Liver (tissue), 9 donors: ENCODE measurements around the gene TTC39C. TPM values are rescaled to one million over a fixed set of nuclear protein-coding genes. Genes with fewer than 3 reads are reported as not detected.

ENCODE experiments used
- DNase-seq: peaks from one replicate; pipeline ENCODE4 v3.0.0-alpha.2; 2017; ENCODE audit warnings: low spot score
- H3K27ac ChIP-seq, 2 donors: one replicate each; pipeline ENCODE4 v1.7.0; 2013; ENCODE audit warnings: inconsistent platforms in 2 of 2, low read length in 2 of 2, control low read depth in 1 of 2, low read depth in 1 of 2, mild to moderate bottlenecking in 1 of 2
- H3K27me3 ChIP-seq, 4 donors: one replicate each; pipeline versions ENCODE4 v1.6.1 to v1.7.0; 2013; ENCODE audit warnings: low read length in 3 of 4, inconsistent platforms in 1 of 4, mild to moderate bottlenecking in 1 of 4, moderate library complexity in 1 of 4; ENCODE audit not compliant: control insufficient read depth in 4 of 4, insufficient read depth in 4 of 4
- H3K36me3 ChIP-seq, 4 donors: one replicate each; pipeline versions ENCODE4 v1.6.1 to v1.7.0; 2013; ENCODE audit warnings: low read length in 3 of 4, mild to moderate bottlenecking in 3 of 4, low read depth in 1 of 4, moderate library complexity in 1 of 4; ENCODE audit not compliant: control insufficient read depth in 4 of 4, insufficient read depth in 3 of 4
- H3K4me1 ChIP-seq, 4 donors: one replicate each; pipeline versions ENCODE4 v1.6.1 to v1.7.0; 2013; ENCODE audit warnings: low read length in 3 of 4, mild to moderate bottlenecking in 3 of 4, moderate library complexity in 1 of 4; ENCODE audit not compliant: control insufficient read depth in 4 of 4, insufficient read depth in 4 of 4
- H3K4me3 ChIP-seq, 3 donors: one replicate each; pipeline versions ENCODE4 v1.6.1 to v1.7.0; 2013; ENCODE audit warnings: low read length in 3 of 3, control low read depth in 1 of 3, low read depth in 1 of 3, mild to moderate bottlenecking in 1 of 3
- H3K9ac ChIP-seq, 2 donors: one replicate each; pipeline ENCODE4 v1.7.0; 2013; ENCODE audit warnings: low read length in 2 of 2, mild to moderate bottlenecking in 2 of 2, moderate library complexity in 2 of 2, control low read depth in 1 of 2, low read depth in 1 of 2
- H3K9me3 ChIP-seq, 4 donors: one replicate each; pipeline versions ENCODE4 v1.6.1 to v1.7.0; 2013; ENCODE audit warnings: low read length in 3 of 4; ENCODE audit not compliant: control insufficient read depth in 4 of 4
- ATF3 ChIP-seq: IDR thresholded peaks from 2 replicates; pipeline ENCODE4 v1.6.1; 2016; ENCODE audit warnings: antibody characterized with exemption
- EGR1 ChIP-seq, 2 donors: IDR thresholded peaks; 2 replicates each; pipeline ENCODE4 v1.6.1; 2016 to 2018; ENCODE audit warnings: antibody characterized with exemption in 2 of 2, low read depth in 2 of 2
- FOXA1 ChIP-seq: IDR thresholded peaks from 2 replicates; pipeline ENCODE4 v1.6.1; 2016; ENCODE audit warnings: antibody characterized with exemption
- FOXA2 ChIP-seq: IDR thresholded peaks from 2 replicates; pipeline ENCODE4 v1.6.1; 2016; ENCODE audit warnings: antibody characterized with exemption
- GABPA ChIP-seq, 2 donors: IDR thresholded peaks in 1 of 2; conservative IDR thresholded peaks in 1 of 2; 2 replicates each; pipeline ENCODE4 v1.6.1; 2016; ENCODE audit warnings: antibody characterized with exemption in 2 of 2, mild to moderate bottlenecking in 1 of 2, moderate library complexity in 1 of 2
- HNF4A ChIP-seq, 2 donors: conservative IDR thresholded peaks; 2 replicates each; pipeline ENCODE4 v1.6.1; 2016; ENCODE audit warnings: antibody characterized with exemption in 2 of 2, mild to moderate bottlenecking in 2 of 2
- HNF4G ChIP-seq: IDR thresholded peaks from 2 replicates; pipeline ENCODE4 v1.6.1; 2016; ENCODE audit warnings: antibody characterized with exemption
- JUND ChIP-seq, 2 donors: IDR thresholded peaks; 2 replicates each; pipeline ENCODE4 v1.6.1; 2016; ENCODE audit warnings: antibody characterized with exemption in 2 of 2
- MAX ChIP-seq: IDR thresholded peaks from 2 replicates; pipeline ENCODE4 v1.6.1; 2016; ENCODE audit warnings: antibody characterized with exemption
- NR2F2 ChIP-seq: IDR thresholded peaks from 2 replicates; pipeline ENCODE4 v1.6.1; 2016; ENCODE audit warnings: antibody characterized with exemption
- RAD21 ChIP-seq, 2 donors: IDR thresholded peaks; 2 replicates each; pipeline ENCODE4 v1.6.1; 2016; ENCODE audit warnings: antibody characterized with exemption in 2 of 2, mild to moderate bottlenecking in 2 of 2
- RXRA ChIP-seq, 2 donors: IDR thresholded peaks; 2 replicates each; pipeline ENCODE4 v1.6.1; 2017 to 2018; ENCODE audit warnings: antibody characterized with exemption in 2 of 2, mild to moderate bottlenecking in 1 of 2
- SP1 ChIP-seq: IDR thresholded peaks from 2 replicates; pipeline ENCODE4 v1.6.1; 2018; ENCODE audit warnings: antibody characterized with exemption, mild to moderate bottlenecking
- TAF1 ChIP-seq: conservative IDR thresholded peaks from 2 replicates; pipeline ENCODE4 v1.6.1; 2016; ENCODE audit warnings: antibody characterized with exemption, mild to moderate bottlenecking
- YY1 ChIP-seq: IDR thresholded peaks from 2 replicates; pipeline ENCODE4 v1.6.1; 2016; ENCODE audit warnings: antibody characterized with exemption, mild to moderate bottlenecking
- WGBS: extraction: QIAGEN DNeasy Blood & Tissue Kit; methylation state at CpG from one replicate; pipeline ENCODE4 v1.1.7; 2013; 5-methylcytosine and 5-hydroxymethylcytosine counted together
- polyA plus RNA-seq, 2 donors: library from polyadenylated mRNA; stranded (reverse) in 1 of 2; unstranded in 1 of 2; fragments of 200-250 nt in 1 of 2; fragments of >200 nt in 1 of 2; fragmentation: Nextera tagmentation in 1 of 2; extraction: Ambion mirVana in 1 of 2; gene quantifications; one replicate each; pipeline versions ENCODE4 v1.2.1 to v1.2.3, GENCODE V29; 2013 to 2015
- total RNA-seq, 2 donors: library from RNA; depleted of rRNA; stranded (reverse); fragments of >200 nt; gene quantifications; one replicate each; pipeline ENCODE4 v1.2.3, GENCODE V29; 2014
- TF ChIP-seq, protein P1 (sequence below): IDR thresholded peaks from 2 replicates; pipeline ENCODE4 v1.6.1; 2016; ENCODE audit warnings: antibody characterized with exemption
- TF ChIP-seq, protein P2 (sequence below): IDR thresholded peaks from 2 replicates; pipeline ENCODE4 v1.6.1; 2016; ENCODE audit warnings: antibody characterized with exemption, mild to moderate bottlenecking
- TF ChIP-seq, protein P3 (sequence below): fragments of 150-350 bp; IDR thresholded peaks from 2 replicates; pipeline ENCODE4 v1.5.1; 2017; ENCODE audit warnings: improper control_type of control experiment, low read depth, low read length; ENCODE audit not compliant: missing input control
- donor health status: healthy.
- donor health status: healthy.
- donor health status: healthy.
- donor health status: healthy.
- donor health status: healthy.

Gene TTC39C
- total and polyA plus RNA-seq, 4 donors, result 22.8 to 55.1 (median 38.6) TPM

GRCh38 chr18:23983112-23983511 lies 31.4 kb upstream of the TTC39C start:
- no peak for DNase-seq
- WGBS, result 83% methylated on average over 3 of the region's 3 CpGs
- Histone ChIP-seq H3K4me3 (no peak overlapping the region), H3K9ac (no peak overlapping the region), H3K9me3 (no peaks in the 10 kb centered on the region), H3K27ac (no peak overlapping the region), H3K36me3 (no peaks in the 10 kb centered on the region), H3K4me1 (peaks cover 0 to 7% (median 2%) of the 10 kb centered on the region in 4 donors), H3K27me3 (no peaks in the 10 kb centered on the region)
- TF ChIP-seq HNF4A (conservative IDR thresholded peaks at IDR 0.05), result no peak
- TF ChIP-seq RAD21 (IDR thresholded peaks at IDR 0.05), result no peak
- TF ChIP-seq, protein P1, sequence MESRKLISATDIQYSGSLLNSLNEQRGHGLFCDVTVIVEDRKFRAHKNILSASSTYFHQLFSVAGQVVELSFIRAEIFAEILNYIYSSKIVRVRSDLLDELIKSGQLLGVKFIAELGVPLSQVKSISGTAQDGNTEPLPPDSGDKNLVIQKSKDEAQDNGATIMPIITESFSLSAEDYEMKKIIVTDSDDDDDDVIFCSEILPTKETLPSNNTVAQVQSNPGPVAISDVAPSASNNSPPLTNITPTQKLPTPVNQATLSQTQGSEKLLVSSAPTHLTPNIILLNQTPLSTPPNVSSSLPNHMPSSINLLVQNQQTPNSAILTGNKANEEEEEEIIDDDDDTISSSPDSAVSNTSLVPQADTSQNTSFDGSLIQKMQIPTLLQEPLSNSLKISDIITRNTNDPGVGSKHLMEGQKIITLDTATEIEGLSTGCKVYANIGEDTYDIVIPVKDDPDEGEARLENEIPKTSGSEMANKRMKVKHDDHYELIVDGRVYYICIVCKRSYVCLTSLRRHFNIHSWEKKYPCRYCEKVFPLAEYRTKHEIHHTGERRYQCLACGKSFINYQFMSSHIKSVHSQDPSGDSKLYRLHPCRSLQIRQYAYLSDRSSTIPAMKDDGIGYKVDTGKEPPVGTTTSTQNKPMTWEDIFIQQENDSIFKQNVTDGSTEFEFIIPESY, result no peak
- TF ChIP-seq FOXA1, result no peak
- TF ChIP-seq, protein P2, sequence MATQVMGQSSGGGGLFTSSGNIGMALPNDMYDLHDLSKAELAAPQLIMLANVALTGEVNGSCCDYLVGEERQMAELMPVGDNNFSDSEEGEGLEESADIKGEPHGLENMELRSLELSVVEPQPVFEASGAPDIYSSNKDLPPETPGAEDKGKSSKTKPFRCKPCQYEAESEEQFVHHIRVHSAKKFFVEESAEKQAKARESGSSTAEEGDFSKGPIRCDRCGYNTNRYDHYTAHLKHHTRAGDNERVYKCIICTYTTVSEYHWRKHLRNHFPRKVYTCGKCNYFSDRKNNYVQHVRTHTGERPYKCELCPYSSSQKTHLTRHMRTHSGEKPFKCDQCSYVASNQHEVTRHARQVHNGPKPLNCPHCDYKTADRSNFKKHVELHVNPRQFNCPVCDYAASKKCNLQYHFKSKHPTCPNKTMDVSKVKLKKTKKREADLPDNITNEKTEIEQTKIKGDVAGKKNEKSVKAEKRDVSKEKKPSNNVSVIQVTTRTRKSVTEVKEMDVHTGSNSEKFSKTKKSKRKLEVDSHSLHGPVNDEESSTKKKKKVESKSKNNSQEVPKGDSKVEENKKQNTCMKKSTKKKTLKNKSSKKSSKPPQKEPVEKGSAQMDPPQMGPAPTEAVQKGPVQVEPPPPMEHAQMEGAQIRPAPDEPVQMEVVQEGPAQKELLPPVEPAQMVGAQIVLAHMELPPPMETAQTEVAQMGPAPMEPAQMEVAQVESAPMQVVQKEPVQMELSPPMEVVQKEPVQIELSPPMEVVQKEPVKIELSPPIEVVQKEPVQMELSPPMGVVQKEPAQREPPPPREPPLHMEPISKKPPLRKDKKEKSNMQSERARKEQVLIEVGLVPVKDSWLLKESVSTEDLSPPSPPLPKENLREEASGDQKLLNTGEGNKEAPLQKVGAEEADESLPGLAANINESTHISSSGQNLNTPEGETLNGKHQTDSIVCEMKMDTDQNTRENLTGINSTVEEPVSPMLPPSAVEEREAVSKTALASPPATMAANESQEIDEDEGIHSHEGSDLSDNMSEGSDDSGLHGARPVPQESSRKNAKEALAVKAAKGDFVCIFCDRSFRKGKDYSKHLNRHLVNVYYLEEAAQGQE, result no peak
- no peak for TF ChIP-seq ATF3
- no peak for TF ChIP-seq FOXA2
- no peak for TF ChIP-seq MAX
- no peak for TF ChIP-seq GABPA (IDR thresholded peaks at IDR 0.05 in 1 of 2, conservative IDR thresholded peaks at IDR 0.05 in 1 of 2)
- no peak for TF ChIP-seq SP1
- TF ChIP-seq, protein P3, sequence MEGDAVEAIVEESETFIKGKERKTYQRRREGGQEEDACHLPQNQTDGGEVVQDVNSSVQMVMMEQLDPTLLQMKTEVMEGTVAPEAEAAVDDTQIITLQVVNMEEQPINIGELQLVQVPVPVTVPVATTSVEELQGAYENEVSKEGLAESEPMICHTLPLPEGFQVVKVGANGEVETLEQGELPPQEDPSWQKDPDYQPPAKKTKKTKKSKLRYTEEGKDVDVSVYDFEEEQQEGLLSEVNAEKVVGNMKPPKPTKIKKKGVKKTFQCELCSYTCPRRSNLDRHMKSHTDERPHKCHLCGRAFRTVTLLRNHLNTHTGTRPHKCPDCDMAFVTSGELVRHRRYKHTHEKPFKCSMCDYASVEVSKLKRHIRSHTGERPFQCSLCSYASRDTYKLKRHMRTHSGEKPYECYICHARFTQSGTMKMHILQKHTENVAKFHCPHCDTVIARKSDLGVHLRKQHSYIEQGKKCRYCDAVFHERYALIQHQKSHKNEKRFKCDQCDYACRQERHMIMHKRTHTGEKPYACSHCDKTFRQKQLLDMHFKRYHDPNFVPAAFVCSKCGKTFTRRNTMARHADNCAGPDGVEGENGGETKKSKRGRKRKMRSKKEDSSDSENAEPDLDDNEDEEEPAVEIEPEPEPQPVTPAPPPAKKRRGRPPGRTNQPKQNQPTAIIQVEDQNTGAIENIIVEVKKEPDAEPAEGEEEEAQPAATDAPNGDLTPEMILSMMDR, result no peak
- TF ChIP-seq HNF4G, result no peak
- TF ChIP-seq NR2F2, result no peak
- TF ChIP-seq RXRA (IDR thresholded peaks at IDR 0.05), result no peak
- TF ChIP-seq EGR1 (IDR thresholded peaks at IDR 0.05; ENCODE audit: low read depth in 2 of 2), result no peak
- TF ChIP-seq JUND (IDR thresholded peaks at IDR 0.05), result no peak
- TF ChIP-seq YY1, result no peak
- no peak for TF ChIP-seq TAF1
